WTC11 (cell line): ENCODE data around the gene TNIK. TPM values are rescaled to one million over a fixed set of nuclear protein-coding genes. Genes with fewer than 3 reads are reported as not detected.
"Not testable (repeated sequence)": the region's sequence is repeated elsewhere in the genome, so short reads cannot be mapped to it uniquely, and the experiment has no call there.

ENCODE experiments used
- ATAC-seq: fragments of 200-7000 bp; cut with Tn5 transposase; 2 replicates; pipeline ENCODE4 v1.10.0; 2021; ENCODE audit warnings: mild to moderate bottlenecking, moderate library complexity
- CTCF ChIA-PET: fragments of 300-600 bp; sonication (Branson Sonifier 250); formaldehyde crosslinking; loops from one replicate; lab custom pipeline; 2021; ENCODE audit warnings: antibody characterized with exemption; lab: Charles Lee
- POLR2A ChIA-PET: fragments of 350-600 bp; sonication (Branson Sonifier 250); formaldehyde crosslinking; loops from one replicate; lab custom pipeline; 2021; ENCODE audit warnings: antibody characterized with exemption; lab: Charles Lee
- DNase-seq: peaks from one replicate; pipeline ENCODE4 v3.0.0; 2021; ENCODE audit warnings: low spot score
- H3K27ac Mint-ChIP-seq: 2 replicates; pipeline ENCODE4 v1.8.0; 2021; ENCODE audit warnings: mixed read lengths
- H3K27me3 Mint-ChIP-seq: 2 replicates; pipeline ENCODE4 v1.8.0; 2021; ENCODE audit warnings: low read depth, mild to moderate bottlenecking, moderate library complexity, mixed read lengths
- H3K36me3 Mint-ChIP-seq: 2 replicates; pipeline ENCODE4 v1.8.0; 2021; ENCODE audit warnings: mixed read lengths
- H3K4me1 Mint-ChIP-seq: 2 replicates; pipeline ENCODE4 v1.8.0; 2022; ENCODE audit warnings: mixed read lengths
- H3K4me3 Mint-ChIP-seq: 2 replicates; pipeline ENCODE4 v1.8.0; 2021; ENCODE audit warnings: mild to moderate bottlenecking, moderate library complexity, mixed read lengths
- H3K9me3 Mint-ChIP-seq: 2 replicates; pipeline ENCODE4 v1.8.0; 2021; ENCODE audit warnings: mixed read lengths
- AFF4 ChIP-seq: sonication (generic); formaldehyde crosslinking; IDR thresholded peaks from 2 replicates; pipeline ENCODE4 v1.8.1; 2023; ENCODE audit warnings: mild to moderate bottlenecking, missing genetic modification reagents, borderline replicate concordance
- ATF3 ChIP-seq: sonication (generic); formaldehyde crosslinking; conservative IDR thresholded peaks from 2 replicates; pipeline ENCODE4 v1.8.1; 2022; ENCODE audit warnings: mild to moderate bottlenecking, missing genetic modification reagents
- ATF6 ChIP-seq: sonication (generic); formaldehyde crosslinking; IDR thresholded peaks from 2 replicates; pipeline ENCODE4 v1.8.1; 2023; ENCODE audit warnings: mild to moderate bottlenecking, missing genetic modification reagents
- E2F1 ChIP-seq: sonication (generic); formaldehyde crosslinking; IDR thresholded peaks from 2 replicates; pipeline ENCODE4 v1.8.0; 2022; ENCODE audit warnings: mild to moderate bottlenecking, missing genetic modification reagents
- FOXP4 ChIP-seq: sonication (generic); formaldehyde crosslinking; IDR thresholded peaks from 2 replicates; pipeline ENCODE4 v1.8.0; 2022; ENCODE audit warnings: mild to moderate bottlenecking, missing genetic modification reagents
- GABPB1 ChIP-seq: sonication (generic); formaldehyde crosslinking; IDR thresholded peaks from 2 replicates; pipeline ENCODE4 v1.8.1; 2023; ENCODE audit warnings: mild to moderate bottlenecking, missing genetic modification reagents
- NR2C2 ChIP-seq: sonication (generic); formaldehyde crosslinking; IDR thresholded peaks from 2 replicates; pipeline ENCODE4 v1.8.0; 2022; ENCODE audit warnings: mild to moderate bottlenecking, missing genetic modification reagents
- SMAD4 ChIP-seq: sonication (generic); formaldehyde crosslinking; IDR thresholded peaks from 2 replicates; pipeline ENCODE4 v1.8.0; 2022; ENCODE audit warnings: mild to moderate bottlenecking, missing genetic modification reagents
- STAT6 ChIP-seq: sonication (generic); formaldehyde crosslinking; conservative IDR thresholded peaks from 2 replicates; pipeline ENCODE4 v1.8.1; 2023; ENCODE audit warnings: mild to moderate bottlenecking, low read depth, missing genetic modification reagents, moderate library complexity
- TCF7 ChIP-seq: sonication (generic); formaldehyde crosslinking; IDR thresholded peaks from 2 replicates; pipeline ENCODE4 v1.8.0; 2022; ENCODE audit warnings: mild to moderate bottlenecking, low read depth, missing genetic modification reagents, moderate library complexity
- TP53 ChIP-seq: sonication (generic); formaldehyde crosslinking; IDR thresholded peaks from 2 replicates; pipeline ENCODE4 v1.8.1; 2023; ENCODE audit warnings: mild to moderate bottlenecking, missing genetic modification reagents
- USF2 ChIP-seq: sonication (generic); formaldehyde crosslinking; IDR thresholded peaks from 2 replicates; pipeline ENCODE4 v1.8.1; 2023; ENCODE audit warnings: mild to moderate bottlenecking, missing genetic modification reagents, moderate library complexity
- ZNF263 ChIP-seq: sonication (generic); formaldehyde crosslinking; IDR thresholded peaks from 2 replicates; pipeline ENCODE4 v1.8.1; 2022; ENCODE audit warnings: low read depth, mild to moderate bottlenecking, moderate library complexity, missing genetic modification reagents
- ZNF281 ChIP-seq: sonication (generic); formaldehyde crosslinking; IDR thresholded peaks from 2 replicates; pipeline ENCODE4 v1.8.0; 2023; ENCODE audit warnings: mild to moderate bottlenecking, missing genetic modification reagents
- total RNA-seq: library from RNA; stranded (reverse); gene quantifications from 3 replicates; pipeline ENCODE4 v1.2.3, GENCODE V29; 2021

TNIK gene
- total RNA-seq, 1 experiment from 2014 or later: 50.3 TPM

- TF ChIP-seq FOXP4 (CRISPR knock-in tag) (no peak), SMAD4 (CRISPR knock-in tag) (no peak), E2F1 (no peak), TP53 (CRISPR knock-in tag) (no peak), GABPB1 (CRISPR knock-in tag) (no peak), NR2C2 (CRISPR knock-in tag) (no peak), STAT6 (no peak), ZNF281 (CRISPR knock-in tag) (no peak)
Measured at GRCh38 chr3:171242951-171243350, 217.3 kb downstream of the TNIK start (continued).

GRCh38 chr3:171242170-171242569 is 218.0 kb downstream of the TNIK start:
- ChIA-PET CTCF (no interaction called here), POLR2A (no interaction called here)
- ATAC-seq (no peak), DNase-seq (no peak)
- TF ChIP-seq E2F1 (no peak), ATF3 (CRISPR knock-in tag) (no peak), USF2 (no peak), TCF7 (CRISPR knock-in tag) (no peak), ATF6 (CRISPR knock-in tag) (no peak), ZNF263 (CRISPR knock-in tag) (no peak), AFF4 (no peak)
- H3K4me3 Mint-ChIP-seq: no peak overlapping the region
- H3K9me3 Mint-ChIP-seq: peaks cover 4% of the 10 kb centered on the region
- H3K36me3 Mint-ChIP-seq: peaks cover 4% of the 10 kb centered on the region
- peaks cover 28% of the 10 kb centered on the region for H3K4me1 Mint-ChIP-seq
- H3K27me3 Mint-ChIP-seq: no peaks in the 10 kb centered on the region
- no peak overlapping the region for H3K27ac Mint-ChIP-seq

- ATAC-seq, H3K9me3 Mint-ChIP-seq, DNase-seq, H3K27ac Mint-ChIP-seq, H3K4me3 Mint-ChIP-seq, CTCF ChIA-PET, POLR2A ChIA-PET, H3K27me3 Mint-ChIP-seq, H3K36me3 Mint-ChIP-seq: not testable (repeated sequence)
- peaks cover 34% of the 10 kb centered on the region for H3K4me1 Mint-ChIP-seq
Measured at GRCh38 chr3:171241655-171242054, 218.6 kb downstream of the TNIK start.
